ENCODE data around the gene KIAA1614. TPM values are rescaled to one million over a fixed set of nuclear protein-coding genes. Genes with fewer than 3 reads are reported as not detected.

Gene KIAA1614
- total RNA-seq, 4 donors from 2014 or later = 1.0 to 17.1 (median 6.6) TPM

GRCh38 chr1:180922631-180923015, 9.9 kb downstream of the KIAA1614 start:
- TF ChIP-seq POLR2A (IDR thresholded peaks at IDR 0.05) = no peak
- TF ChIP-seq, protein P1, sequence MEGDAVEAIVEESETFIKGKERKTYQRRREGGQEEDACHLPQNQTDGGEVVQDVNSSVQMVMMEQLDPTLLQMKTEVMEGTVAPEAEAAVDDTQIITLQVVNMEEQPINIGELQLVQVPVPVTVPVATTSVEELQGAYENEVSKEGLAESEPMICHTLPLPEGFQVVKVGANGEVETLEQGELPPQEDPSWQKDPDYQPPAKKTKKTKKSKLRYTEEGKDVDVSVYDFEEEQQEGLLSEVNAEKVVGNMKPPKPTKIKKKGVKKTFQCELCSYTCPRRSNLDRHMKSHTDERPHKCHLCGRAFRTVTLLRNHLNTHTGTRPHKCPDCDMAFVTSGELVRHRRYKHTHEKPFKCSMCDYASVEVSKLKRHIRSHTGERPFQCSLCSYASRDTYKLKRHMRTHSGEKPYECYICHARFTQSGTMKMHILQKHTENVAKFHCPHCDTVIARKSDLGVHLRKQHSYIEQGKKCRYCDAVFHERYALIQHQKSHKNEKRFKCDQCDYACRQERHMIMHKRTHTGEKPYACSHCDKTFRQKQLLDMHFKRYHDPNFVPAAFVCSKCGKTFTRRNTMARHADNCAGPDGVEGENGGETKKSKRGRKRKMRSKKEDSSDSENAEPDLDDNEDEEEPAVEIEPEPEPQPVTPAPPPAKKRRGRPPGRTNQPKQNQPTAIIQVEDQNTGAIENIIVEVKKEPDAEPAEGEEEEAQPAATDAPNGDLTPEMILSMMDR (IDR thresholded peaks at IDR 0.05) = no peak

DNA sequence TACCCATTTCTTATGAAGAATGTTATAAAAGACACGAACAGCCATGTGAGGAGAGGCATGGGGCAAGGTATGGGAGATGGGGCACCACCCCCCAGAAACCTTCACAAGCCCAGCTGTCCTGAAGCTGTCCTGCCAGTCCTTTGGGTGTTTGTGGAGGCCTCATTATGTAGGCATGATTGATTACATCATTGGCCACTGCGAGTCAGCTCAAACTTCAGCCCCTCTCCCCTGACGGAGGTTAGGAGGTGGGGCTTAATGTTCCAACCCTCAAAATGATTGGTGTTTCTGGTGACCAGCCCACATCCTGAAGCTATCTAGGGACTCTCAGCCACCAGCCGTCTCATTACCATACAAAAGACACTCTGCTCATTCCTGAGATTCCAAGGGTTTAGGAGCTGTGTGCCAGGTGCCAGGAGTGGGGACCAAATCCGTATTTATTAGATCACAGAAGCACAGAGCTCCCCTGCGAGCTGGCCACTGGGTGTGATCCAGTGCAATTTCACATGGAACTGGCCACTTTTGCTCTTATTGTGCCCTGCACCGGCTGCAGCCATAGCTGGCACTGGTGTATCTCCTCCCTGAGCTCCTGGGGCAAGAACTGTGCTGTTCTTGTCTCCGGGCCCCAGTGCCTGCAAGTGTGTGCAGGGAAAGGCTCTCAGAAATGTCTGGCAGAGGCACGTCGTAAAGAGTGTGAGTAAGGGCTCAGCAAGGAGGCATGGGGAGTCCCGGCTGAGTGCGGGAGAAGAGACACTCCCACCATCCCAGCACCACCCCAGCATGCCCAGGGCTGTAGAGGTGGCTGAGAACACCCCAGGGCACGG, 10.5 kb downstream of the KIAA1614 start:
- no peak overlapping the region for H3K4me3 ChIP-seq
- intact Hi-C loops (cut with DNase I; ENCODE audit: low total_unique reads) = no loop called here
- H3K27me3 ChIP-seq = no peaks in the 10 kb centered on the region
- H3K4me1 ChIP-seq = peaks cover 6 to 16% of the 10 kb centered on the region in 2 donors
- H3K9me3 ChIP-seq = no peaks in the 10 kb centered on the region
- no peak for DNase-seq
- no peaks in the 10 kb centered on the region for H3K36me3 ChIP-seq
- no peak overlapping the region for H3K27ac ChIP-seq
- TF ChIP-seq, protein P1 (IDR thresholded peaks at IDR 0.05) = no peak
- no peak for TF ChIP-seq POLR2A (IDR thresholded peaks at IDR 0.05)

More at GRCh38 chr1:180922631-180923015, 9.9 kb downstream of the KIAA1614 start:
- H3K4me3 ChIP-seq = no peak overlapping the region
- no peak overlapping the region for H3K27ac ChIP-seq
- H3K4me1 ChIP-seq = peaks cover 6 to 10% of the 10 kb centered on the region in 2 donors
- H3K36me3 ChIP-seq = no peaks in the 10 kb centered on the region
- H3K9me3 ChIP-seq = no peaks in the 10 kb centered on the region
- intact Hi-C loops (cut with DNase I; ENCODE audit: low total_unique reads) = no loop called here
- no peak for DNase-seq
- no peaks in the 10 kb centered on the region for H3K27me3 ChIP-seq

DNA sequence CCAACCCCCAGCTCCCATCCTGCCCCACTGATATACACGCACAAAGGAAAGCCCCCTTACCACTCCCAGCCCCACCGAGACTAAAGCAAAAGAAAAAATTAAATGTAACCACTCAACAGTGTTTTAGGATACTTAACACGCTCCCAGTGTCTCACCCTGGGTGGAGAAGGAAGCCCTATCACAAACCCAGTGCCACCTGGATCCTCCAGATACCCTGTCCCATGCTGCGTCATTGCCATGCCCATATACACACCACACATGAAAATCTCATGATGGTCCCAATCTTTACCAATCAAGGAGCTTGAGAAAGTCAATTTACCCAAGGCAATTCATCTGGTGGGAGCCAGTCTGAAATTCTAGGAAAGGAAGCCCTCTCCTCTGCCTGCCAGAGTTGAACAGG, 11.2 kb downstream of the KIAA1614 start:
- Histone ChIP-seq H3K4me3 (no peak overlapping the region), H3K36me3 (no peaks in the 10 kb centered on the region), H3K4me1 (peaks cover 6 to 18% of the 10 kb centered on the region in 2 donors), H3K27ac (no peak overlapping the region), H3K9me3 (no peaks in the 10 kb centered on the region), H3K27me3 (no peaks in the 10 kb centered on the region)
- intact Hi-C loops (cut with DNase I; ENCODE audit: low total_unique reads) = no loop called here
- no peak for DNase-seq
- TF ChIP-seq, protein P1 (IDR thresholded peaks at IDR 0.05) = no peak
- TF ChIP-seq POLR2A (IDR thresholded peaks at IDR 0.05) = no peak

GRCh38 chr1:180924939-180925338, 12.2 kb downstream of the KIAA1614 start:
- Histone ChIP-seq H3K4me1 (peaks cover 6 to 18% of the 10 kb centered on the region in 2 donors), H3K27me3 (no peaks in the 10 kb centered on the region), H3K27ac (no peak overlapping the region), H3K36me3 (no peaks in the 10 kb centered on the region), H3K4me3 (no peak overlapping the region), H3K9me3 (no peaks in the 10 kb centered on the region)
- intact Hi-C loops (cut with DNase I; ENCODE audit: low total_unique reads) = no loop called here
- no peak for TF ChIP-seq POLR2A (IDR thresholded peaks at IDR 0.05)
- TF ChIP-seq, protein P1 (IDR thresholded peaks at IDR 0.05) = no peak
- no peak for DNase-seq

DNA sequence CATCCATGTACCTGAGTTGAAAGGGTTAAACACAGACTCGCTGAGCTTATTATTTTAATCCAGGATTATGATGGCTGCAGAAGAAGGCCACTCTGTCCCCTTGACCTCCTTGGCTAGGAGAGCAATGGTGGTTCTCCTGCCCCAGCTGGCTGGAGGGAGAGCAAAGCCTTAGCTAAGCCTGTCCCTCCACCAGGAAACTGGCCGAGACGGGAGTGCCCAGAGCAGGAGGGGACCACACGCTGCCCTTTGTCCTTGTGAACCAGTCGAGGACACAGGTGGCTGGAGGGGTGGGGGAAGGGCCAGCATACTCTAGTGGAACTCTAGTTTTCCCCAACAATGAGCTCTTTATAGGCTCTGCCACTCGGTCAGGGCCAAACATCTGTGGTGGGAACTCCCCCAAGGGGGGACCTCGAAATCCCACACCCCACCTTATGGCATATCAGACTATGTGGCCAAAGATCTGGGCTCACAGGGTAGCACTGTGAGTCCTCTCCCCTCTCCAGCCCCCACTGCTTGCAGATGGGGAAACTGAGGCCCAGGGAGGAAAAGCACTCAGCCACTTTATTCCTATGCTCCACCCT, 12.9 kb downstream of the KIAA1614 start:
- H3K9me3 ChIP-seq = no peaks in the 10 kb centered on the region
- H3K4me1 ChIP-seq = peaks cover 6 to 18% of the 10 kb centered on the region in 2 donors
- H3K27ac ChIP-seq = peak overlapping the region; percentile 74

More for the DNA sequence above, 12.9 kb downstream of the KIAA1614 start:
- TF ChIP-seq POLR2A (IDR thresholded peaks at IDR 0.05) = no peak
- TF ChIP-seq, protein P1 (IDR thresholded peaks at IDR 0.05) = no peak
- intact Hi-C loops (cut with DNase I; ENCODE audit: low total_unique reads) = no loop called here
- H3K36me3 ChIP-seq = no peaks in the 10 kb centered on the region
- no peak for DNase-seq
- H3K27me3 ChIP-seq = no peaks in the 10 kb centered on the region
- H3K4me3 ChIP-seq = no peak overlapping the region
